ENCODE measurements around the gene BYSL. TPM values are rescaled to one million over a fixed set of nuclear protein-coding genes. Genes with fewer than 3 reads are reported as not detected.

BYSL gene
- total RNA-seq, 4 donors from 2014 or later = 4.4 to 12.4 (median 6.1) TPM

- DNase-seq = no peak
- Histone ChIP-seq H3K4me1 (peaks cover 0 to 20% (median 5%) of the 10 kb centered on the region in 4 donors), H3K27me3 (no peaks in the 10 kb centered on the region), H3K36me3 (peaks cover 0 to 87% (median 0%) of the 10 kb centered on the region in 3 donors), H3K4me3 (no peak overlapping the region), H3K9me3 (no peaks in the 10 kb centered on the region), H3K27ac (no peak overlapping the region)
- no peak for TF ChIP-seq POLR2A (IDR thresholded peaks at IDR 0.05)
- no peak for TF ChIP-seq CTCF (IDR thresholded peaks at IDR 0.05)
These were observed 11.1 kb downstream of the BYSL start for GRCh38 chr6:41932378-41932777.

- TF ChIP-seq CTCF (IDR thresholded peaks at IDR 0.05) (no peak), POLR2A (IDR thresholded peaks at IDR 0.05) (no peak)
- peaks cover 0 to 66% (median 0%) of the 10 kb centered on the region in 3 donors for H3K36me3 ChIP-seq
These were observed 13.2 kb downstream of the BYSL start for GRCh38 chr6:41934278-41935192.

GRCh38 chr6:41935193-41935574 lies 13.9 kb downstream of the BYSL start:
- H3K4me1 ChIP-seq = peaks cover 0 to 48% (median 19%) of the 10 kb centered on the region in 4 donors
- H3K27ac ChIP-seq = no peak overlapping the region
- H3K27me3 ChIP-seq = no peaks in the 10 kb centered on the region
- no peaks in the 10 kb centered on the region for H3K9me3 ChIP-seq
- peaks cover 0 to 60% (median 0%) of the 10 kb centered on the region in 3 donors for H3K36me3 ChIP-seq
- TF ChIP-seq POLR2A (IDR thresholded peaks at IDR 0.05) (no peak), CTCF (IDR thresholded peaks at IDR 0.05) (no peak)
- DNase-seq = no peak
- no peak overlapping the region for H3K4me3 ChIP-seq

More at GRCh38 chr6:41934278-41935192, 13.2 kb downstream of the BYSL start:
- Histone ChIP-seq H3K4me1 (peaks cover 0 to 42% (median 14%) of the 10 kb centered on the region in 4 donors), H3K27me3 (no peaks in the 10 kb centered on the region), H3K27ac (no peak overlapping the region), H3K4me3 (no peak overlapping the region), H3K9me3 (no peaks in the 10 kb centered on the region)
- DNase-seq = no peak

- Histone ChIP-seq H3K27ac (peak overlapping the region in 3 of 4 donors; percentile 6 to 43 (median 31)), H3K36me3 (peaks cover 0 to 55% (median 0%) of the 10 kb centered on the region in 3 donors), H3K4me1 (peaks cover 0 to 53% (median 23%) of the 10 kb centered on the region in 4 donors), H3K9me3 (no peaks in the 10 kb centered on the region), H3K4me3 (no peak overlapping the region), H3K27me3 (no peaks in the 10 kb centered on the region)
- no peak for DNase-seq
- TF ChIP-seq CTCF (IDR thresholded peaks at IDR 0.05) (no peak), POLR2A (IDR thresholded peaks at IDR 0.05) (no peak)
These were observed 14.4 kb downstream of the BYSL start for GRCh38 chr6:41935685-41936072.

- Histone ChIP-seq H3K27me3 (no peaks in the 10 kb centered on the region), H3K4me3 (no peak overlapping the region), H3K4me1 (peaks cover 0 to 54% (median 29%) of the 10 kb centered on the region in 4 donors), H3K9me3 (no peaks in the 10 kb centered on the region), H3K36me3 (peaks cover 0 to 49% (median 0%) of the 10 kb centered on the region in 3 donors), H3K27ac (peak overlapping the region in 3 of 4 donors; percentile 6 to 43 (median 31))
- TF ChIP-seq POLR2A (IDR thresholded peaks at IDR 0.05) (no peak), CTCF (IDR thresholded peaks at IDR 0.05) (peak; percentile 52 to 84 (median 78))
- peak in 2 of 3 donors; percentile 51 to 83 for DNase-seq
These were observed 15.0 kb downstream of the BYSL start for GRCh38 chr6:41936073-41936837.
